Aorta (tissue), 4 donors: ENCODE results near the gene EFCAB5. TPM values are rescaled to one million over a fixed set of nuclear protein-coding genes. Genes with fewer than 3 reads are reported as not detected.

Experiments used
- microRNA-seq, 2 donors: library from miRNA; unstranded; fragments of <30 nt; microRNA quantifications; one replicate each; pipeline ENCODE4 v1.2.0, GENCODE V29; 2020
- polyA plus RNA-seq, 2 donors: library from polyadenylated mRNA; stranded (reverse); fragments of 200-250 nt; gene quantifications; one replicate each; pipeline ENCODE4 v1.2.3, GENCODE V29; 2013
- total RNA-seq, 2 donors: library from RNA; stranded (reverse); fragmentation: NEBNext Ultra II Directional; extraction: Animal tissue kit (Norgen Biotek cat#: 25700); gene quantifications; one replicate each; pipeline ENCODE4 v1.2.1, GENCODE V29; 2021
- donor health status: healthy with polysubstance abuse.
- donor health status: Bipolar disorder and iron deficiency.
- donor health status: DM: no; HTN: no; CAD: no.
- donor health status: DM: yes; HTN: yes; CAD: no.

EFCAB5 gene
- total and polyA plus RNA-seq, 4 donors: 0.42 to 1.1 TPM; not detected in 2

Small RNA genes within 50 kb of the gene (microRNA-seq; reads per million reads assigned to microRNA genes)
- gene MIR423: 0 reads per million in 2 donors

Other genes with a start within 250 kb of the EFCAB5 start
- 10 to 100 TPM; 29.5 to 35.3 TPM for gene SSH2, start 11.4 kb upstream of the EFCAB5 start, total RNA-seq
- gene SSH2, start 11.4 kb upstream of the EFCAB5 start, polyA plus RNA-seq: 10 to 100 TPM in 1 of 2 donors, 1 to 10 TPM in 1; 7.2 to 31.1 TPM
- 10 to 100 TPM; 59.9 to 60.0 TPM for gene NSRP1, start 175.2 kb downstream of the EFCAB5 start, total RNA-seq
- gene NSRP1, start 175.2 kb downstream of the EFCAB5 start, polyA plus RNA-seq: 10 to 100 TPM; 39.5 to 91.9 TPM